GM21737 (cell line): ENCODE data around the gene MUC6.
"Not testable (repeated sequence)": the region's sequence is repeated elsewhere in the genome, so short reads cannot be mapped to it uniquely, and the experiment has no call there.

ENCODE experiments used
- ATAC-seq: cut with Tn5 transposase; IDR thresholded peaks from one replicate; pipeline ENCODE4 v1.9.1; 2021; ENCODE audit warnings: mild to moderate bottlenecking, moderate library complexity; ENCODE audit not compliant: unreplicated experiment

The MUC6 gene

DNA sequence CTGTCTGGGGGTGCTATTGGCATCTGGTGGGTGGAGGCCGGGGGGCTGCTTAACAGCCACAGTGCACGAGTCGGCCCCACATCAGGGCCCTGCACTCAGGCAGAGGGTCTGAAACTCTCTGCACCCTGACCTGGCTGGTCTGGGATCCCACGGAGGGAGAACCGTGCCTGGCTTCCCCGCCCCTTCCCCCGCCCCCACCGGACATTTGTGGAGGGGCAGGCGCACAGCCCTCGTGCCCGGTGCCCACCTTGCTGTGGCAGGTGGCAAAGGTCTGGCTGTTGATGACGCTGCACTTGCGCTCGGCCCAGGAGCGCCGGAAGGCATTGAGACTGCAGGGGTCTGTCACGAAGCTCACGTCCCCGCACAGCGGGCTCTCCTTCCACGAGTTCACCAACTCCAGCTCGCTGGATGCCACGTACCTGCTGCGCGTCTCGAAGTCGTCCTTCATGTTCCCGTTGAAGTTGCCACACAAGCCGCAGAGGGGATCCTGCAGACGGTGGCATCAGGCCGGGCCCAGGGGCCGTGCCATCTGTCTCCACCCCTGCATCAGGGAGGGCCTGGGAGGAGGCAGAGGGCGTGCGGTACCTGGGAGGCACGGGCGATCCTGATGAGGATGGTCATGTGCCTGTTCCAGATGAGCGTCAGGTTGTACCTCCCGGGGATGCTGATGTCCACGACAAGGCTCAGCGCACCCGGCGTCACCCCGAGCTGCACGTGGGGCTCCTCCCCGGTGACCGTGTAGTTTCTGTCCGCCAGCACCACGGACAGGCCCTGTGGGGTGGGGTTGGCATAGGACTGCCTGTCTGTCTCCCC, 11.7 kb downstream of the MUC6 start:
- ATAC-seq: no peak

DNA sequence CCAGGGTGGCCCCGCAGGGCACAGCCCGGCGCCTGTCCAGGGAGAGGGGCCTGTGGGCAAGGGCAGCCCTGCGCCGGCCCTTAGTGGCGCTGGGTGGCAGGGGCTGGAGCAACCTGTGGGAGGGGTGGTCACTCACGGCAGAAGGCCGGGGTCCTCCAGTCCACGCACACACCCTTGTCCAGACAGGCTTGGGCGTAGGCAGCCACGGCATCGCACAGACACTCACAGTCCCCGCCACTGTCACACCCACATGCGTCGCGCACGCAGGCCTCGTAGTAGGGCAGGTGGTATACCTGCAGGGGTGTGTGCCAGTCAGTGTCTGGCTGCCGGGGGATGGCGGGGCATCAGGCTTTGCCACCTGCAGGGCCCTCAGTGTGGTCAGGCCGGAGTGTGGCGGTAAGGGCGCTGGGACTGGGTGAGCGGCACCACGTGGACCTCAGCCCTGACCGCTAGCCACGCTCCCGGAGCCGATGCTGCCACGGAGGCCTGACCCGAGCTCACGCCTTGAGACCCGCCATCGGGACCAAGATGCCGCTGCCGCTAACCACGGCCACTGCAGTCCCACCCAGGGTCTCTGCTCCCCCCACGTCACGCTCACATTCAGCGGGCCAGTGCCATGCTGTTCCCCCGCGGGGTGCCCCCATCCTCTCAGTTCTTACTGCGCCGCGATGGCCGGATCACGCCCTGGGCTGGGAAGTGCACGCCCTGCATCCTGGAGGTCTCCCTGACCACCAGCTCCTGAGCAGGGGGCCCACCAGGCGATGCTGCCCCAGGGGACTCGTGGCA, 12.5 kb downstream of the MUC6 start:
- no peak for ATAC-seq

DNA sequence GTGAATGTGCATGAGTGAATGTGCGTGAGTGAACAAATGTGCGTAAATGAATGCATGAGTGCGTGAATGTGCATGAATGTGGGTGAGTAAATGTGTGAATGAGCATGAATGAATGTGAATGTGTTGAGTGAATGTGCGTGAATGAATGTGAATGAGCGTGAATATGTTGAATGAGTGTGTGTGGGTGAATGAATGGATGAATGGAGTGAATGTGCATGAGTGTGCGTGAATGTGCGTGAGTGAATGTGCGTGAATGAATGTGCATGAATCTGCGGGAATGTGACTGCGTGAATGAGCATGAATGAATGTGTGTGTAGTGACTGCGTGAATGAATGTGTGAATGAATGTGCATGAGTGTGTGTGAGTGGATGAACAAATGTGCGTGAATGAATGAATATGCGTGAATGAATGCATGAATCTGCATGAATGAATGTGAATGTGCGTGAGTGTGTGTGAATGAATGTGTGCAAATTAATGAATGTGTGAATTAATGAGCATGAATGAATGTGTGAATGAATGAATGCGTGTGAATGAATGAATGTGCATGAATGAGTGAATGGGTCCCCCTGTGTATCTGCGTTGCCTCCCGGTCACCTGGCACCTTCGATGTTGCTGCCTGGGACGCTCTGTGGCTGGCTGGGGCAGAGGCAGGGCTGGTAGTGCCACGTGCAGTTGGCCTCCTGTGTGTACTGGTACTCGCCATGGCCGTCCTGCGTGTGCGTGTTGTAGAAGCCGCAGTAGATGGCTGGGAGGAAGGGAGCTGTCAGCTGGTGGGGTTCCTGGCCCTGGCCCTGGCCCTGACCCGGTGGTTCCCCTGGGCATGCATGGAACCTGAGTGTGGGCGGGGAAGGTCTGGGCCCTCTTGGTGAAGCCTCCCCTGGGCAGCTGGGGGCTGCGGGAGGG, 13.4 kb downstream of the MUC6 start:
- ATAC-seq: no peak

DNA sequence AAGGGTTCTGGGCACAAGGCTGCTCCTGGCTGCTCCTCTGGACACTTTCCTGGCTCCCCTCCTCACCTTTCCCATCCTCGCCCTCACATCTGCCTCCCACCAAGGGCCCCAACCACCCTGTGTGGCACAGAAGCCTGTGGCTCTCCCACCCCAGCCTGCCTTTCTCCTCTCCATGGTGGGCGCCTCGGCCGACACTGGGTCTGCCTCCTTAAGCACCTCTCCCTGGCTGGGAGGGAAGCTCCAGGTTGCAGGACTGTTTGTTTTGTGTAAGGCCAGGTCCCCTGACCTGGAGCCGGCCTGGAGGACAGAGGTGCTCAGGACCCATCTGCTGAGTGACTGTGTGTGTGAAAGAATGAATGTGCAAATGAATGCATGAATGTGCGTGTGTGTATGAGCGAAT, 14.1 kb downstream of the MUC6 start:
- ATAC-seq: no peak

DNA sequence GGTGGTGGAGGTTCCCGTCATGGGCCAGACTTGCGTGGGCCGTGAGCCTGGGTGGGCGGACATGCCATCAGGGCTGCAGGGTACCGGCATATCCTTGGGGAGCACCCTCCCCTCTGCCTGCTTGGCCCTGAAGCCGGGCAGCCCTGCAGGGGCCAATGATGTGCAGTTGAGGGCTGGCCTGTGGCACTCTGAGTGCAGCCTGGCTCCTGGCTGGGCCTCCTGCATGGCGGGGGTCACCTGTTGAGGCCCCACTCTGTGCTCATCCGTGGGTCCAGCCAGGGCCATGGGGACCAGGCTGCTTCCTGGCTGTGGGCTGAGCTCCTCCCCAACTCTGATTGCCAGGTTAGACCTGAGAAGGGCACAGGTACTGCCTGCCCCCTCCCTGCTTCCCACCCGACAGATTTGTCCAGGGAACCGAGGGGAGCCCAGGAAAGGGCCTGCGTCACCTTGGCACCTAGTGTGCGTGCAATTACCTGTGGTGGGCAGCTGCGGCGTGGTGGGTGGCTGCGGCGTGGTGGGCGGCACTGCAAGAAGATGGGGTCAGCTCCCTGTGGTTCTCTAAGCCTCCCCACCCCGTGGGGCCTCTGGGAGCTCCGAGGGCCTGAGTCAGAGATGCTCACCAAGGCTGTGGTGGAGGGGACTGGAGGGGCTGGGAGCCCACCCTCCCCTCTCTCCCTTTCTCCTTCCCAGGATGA, 16.2 kb downstream of the MUC6 start:
- no peak for ATAC-seq

DNA sequence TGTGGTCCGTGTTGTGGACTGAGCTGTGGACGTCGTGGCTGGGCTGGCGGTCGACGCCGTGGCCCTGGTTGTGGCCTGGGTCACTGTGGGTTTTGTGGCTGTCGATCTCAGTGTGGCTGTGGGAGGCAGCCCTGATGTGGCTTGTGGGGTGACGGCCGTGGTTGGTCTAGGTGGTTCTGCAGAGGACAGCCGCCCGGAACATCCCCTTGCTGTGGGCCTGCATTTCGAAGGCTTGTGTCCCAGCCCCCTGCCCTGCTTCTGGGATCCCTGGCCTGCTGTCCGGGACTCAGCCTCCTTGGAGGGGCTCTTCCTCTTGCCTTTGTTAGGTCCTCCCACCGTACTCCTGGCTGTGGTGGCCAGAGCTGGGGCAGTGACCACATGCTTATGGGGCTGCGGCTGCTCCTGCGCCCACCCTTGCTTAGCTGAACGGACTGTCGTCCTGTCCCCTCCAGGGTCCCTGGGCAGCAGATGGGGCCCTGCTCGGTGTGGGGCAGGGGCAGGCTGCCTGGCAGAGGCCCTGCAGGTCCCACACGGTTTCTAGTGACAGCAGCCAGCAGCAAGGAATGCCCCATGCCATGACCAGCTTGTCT, 17.1 kb downstream of the MUC6 start:
- no peak for ATAC-seq

DNA sequence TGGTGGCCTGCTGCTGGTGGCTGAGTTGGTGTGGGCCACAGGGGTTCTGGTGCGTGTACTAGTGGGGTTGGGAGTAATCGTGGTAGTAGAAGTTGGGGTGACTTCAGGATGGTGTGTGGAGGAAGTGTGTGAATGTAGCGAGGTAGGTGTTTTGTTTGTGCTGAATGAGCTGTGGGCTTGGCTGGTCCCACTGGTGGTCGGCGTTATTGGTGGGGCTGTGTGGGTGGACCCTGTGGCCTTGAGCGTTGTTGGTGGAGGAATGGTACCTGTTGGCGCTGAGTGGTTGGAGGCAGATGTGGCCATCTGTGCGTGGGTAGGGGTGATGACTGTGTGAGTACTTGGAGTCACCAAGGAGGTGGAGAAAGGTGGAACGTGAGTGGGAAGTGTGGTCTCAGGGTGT, 18.4 kb downstream of the MUC6 start:
- ATAC-seq: no peak

DNA sequence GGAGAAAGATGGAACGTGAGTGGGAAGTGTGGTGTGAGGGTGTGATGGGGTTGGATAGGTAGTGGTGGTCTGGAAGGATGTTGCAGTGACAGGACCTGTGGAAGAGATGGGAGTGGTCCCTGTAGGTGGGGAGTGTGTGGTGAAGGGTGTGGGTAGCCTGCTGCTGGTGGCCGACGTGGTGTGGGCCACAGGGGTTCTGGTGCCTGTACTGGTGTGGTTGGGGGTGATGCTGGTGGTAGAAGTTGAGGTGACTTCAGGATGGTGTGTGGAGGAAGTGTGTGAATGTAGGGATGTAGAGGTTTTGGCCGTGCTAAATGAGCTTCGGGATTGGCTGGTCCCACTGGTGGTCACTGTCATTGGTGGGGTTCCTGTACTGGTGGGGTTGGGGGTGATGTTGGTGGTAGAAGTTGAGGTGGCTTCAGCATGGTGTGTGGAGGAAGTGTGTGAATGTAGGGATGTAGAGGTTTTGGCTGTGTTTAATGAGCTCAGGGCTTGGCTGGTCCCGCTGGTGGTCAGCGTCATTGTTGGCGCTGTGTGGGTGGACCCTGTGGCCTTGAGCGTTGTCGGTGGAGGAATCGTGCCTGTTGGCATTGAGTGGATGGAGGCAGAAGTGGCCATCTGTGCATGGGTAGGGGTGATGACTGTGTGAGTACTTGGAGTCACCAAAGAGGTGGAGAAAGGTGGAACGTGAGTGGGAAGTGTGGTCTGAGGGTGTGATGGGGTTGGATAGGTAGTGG, 19.1 kb downstream of the MUC6 start:
- ATAC-seq: no peak

DNA sequence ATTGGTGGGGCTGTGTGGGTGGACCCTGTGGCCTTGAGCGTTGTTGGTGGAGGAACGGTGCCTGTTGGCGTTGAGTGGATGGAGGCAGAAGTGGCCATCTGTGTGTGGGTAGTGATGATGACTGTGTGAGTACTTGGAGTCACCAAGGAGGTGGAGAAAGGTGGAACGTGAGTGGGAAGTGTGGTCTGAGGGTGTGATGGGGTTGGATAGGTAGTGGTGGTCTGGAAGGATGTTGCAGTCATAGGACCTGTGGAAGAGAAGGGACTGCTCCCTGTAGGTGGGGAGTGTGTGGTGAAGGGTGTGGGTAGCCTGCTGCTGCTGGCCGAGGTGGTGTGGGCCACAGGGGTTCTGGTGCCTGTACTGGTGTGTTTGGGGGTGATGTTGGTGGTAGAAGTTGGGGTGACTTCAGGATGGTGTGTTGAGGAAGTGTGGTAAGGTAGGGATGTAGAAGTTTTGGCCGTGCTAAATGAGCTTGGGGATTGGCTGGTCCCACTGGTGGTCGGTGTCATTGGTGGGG, 19.9 kb downstream of the MUC6 start:
- ATAC-seq: not testable (repeated sequence)

DNA sequence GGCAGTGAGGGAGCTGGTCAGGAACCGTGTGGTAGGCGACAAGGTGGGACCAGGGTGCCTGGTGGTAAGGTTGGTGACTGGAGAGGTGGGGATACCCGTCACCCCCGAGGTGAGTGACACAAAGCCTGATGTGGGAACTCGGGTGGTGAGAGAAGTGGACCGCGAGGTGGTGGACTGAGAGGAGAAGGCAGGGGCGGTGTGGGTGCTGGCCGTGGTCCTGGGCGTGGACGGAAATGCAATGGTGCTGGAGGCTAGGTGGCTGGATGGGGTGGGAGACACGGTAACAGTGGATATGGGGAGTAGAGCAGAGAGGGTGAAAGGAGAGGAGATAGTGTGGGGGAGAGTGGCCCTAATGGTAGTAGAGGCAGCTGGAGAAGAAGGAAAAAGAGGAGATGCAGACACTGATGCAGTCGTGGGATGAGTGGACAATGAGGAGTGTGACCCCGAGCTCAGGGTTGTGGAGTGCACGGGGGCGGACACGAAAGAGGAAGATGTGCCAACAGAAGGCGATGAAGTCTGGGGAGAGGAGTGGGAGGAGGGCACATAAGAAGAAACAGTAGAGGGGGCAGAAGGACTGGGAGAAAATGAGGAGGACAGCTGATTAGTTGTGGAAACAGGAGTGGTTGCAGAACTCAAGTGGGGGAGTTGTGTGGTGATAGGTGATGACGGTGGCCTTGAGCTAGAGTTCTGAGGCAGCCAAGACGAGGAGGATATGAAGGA, 20.5 kb downstream of the MUC6 start:
- no peak for ATAC-seq

DNA sequence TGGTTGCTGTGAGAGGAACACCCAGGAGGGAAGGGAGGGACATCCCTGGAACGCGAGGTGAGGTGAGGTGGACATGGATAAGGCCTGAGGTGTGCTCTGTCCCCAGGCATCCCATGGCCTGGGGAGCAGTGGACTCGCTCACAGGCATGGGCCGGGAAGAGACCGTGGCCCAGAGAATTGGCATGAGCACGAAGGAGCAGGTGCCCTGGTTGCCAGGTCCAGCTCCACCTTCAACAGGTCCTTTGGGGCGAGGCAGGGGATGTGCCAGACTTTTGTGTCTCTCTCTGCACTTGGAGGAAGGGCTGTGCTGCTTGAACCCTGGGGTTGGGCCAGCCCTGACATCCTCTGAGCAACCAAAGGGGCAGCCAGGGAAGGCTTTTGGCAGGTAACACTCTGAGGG, 21.5 kb downstream of the MUC6 start:
- ATAC-seq: no peak

DNA sequence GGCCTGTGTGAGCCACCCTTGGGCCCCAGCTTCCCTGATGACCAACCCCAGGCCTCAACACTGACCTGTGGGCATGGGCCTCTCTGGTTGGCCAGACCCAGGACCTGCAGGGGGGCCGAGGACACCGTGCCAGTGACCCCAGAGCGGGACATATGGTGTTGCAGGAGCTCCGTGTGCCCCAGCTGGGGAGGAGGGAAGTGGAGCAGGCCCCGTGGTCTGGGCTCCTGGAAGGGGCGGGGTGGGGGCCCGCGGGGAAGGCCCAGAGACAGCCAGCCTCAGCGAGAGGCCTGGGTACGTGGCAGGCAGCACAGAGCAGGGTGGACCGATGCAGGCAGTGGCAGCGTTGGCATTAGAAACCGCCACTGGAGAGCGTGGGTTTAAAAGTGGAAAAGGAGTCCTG, 22.2 kb downstream of the MUC6 start:
- ATAC-seq: no peak

DNA sequence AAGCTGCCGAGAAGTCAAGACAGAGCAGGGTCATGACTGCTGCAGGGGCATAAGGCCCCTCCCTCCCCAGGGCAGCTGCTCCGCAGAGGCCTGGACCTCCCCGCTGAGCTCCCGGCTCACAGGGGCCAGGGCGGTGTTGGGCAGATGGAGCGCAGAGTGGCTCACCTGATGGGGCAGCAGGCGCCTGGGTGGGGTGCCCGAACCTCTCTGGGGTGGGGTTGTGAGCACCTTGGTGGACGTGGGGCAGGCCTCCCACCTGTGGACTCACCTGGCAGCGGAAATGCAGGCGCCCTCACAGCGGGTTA, 22.9 kb downstream of the MUC6 start:
- no peak for ATAC-seq

DNA sequence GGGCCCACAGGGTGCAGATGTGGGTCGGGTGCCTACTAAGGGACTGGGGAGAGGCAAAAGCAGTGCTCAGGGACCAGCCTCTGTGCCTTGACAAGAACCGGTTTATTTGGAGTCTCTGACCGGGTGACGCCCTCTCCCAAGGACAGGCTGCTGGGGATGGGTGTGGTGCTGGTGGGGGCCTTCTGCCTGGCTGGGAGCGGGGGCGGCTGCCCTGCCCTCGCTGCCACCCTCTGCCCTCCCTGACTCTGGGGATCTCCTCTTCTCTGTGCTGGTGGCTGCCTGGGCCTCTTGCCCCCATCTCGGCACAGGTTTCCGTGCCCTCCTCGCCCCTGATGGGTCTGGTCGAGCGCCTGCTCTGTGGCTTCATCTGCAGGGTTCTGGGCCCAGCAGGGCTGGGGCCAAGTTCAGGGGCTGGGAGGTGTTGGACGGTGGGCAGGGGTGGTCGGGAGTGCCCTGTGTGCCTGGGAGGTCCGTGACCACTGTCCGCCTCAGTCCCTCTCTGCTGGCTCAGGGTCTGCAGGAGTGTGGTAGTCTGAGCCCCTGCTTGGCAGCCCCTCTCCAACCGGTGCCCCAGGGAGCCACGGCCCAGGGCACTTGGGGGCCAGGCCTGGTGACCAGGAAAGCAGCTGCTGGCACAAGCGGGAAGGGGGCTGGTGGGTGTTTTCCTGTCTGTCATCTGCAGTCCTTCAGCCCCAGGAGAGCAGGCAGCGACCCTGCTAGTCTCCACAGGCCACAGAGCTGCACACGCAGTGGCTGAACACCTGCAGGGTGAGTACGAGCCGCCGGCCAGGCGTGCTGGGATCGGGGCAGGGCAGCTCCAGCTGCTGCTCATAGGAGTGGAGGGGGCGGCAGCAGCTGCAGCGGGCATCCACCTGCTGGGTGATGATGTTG, 23.5 kb downstream of the MUC6 start:
- no peak for ATAC-seq

DNA sequence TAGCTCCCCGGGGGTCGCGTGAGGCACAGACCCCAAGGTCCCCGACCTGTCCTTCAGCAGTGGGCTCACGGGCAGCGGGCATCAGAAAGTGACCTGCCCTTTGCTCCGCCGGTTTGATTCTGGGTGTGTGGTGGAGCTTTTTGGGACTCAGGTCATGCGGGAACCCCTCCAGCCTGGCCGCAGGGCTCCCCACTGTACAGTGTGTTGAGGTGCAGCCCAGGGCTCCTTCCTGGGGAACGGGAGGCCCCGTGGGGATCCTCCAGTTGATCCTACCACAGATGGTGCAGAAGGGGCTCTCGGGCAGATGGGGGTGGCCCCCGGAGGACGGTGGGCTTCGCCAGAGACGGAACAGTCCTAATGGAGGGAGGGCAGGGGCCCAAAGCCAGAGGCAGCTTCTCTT, 24.2 kb downstream of the MUC6 start:
- no peak for ATAC-seq

DNA sequence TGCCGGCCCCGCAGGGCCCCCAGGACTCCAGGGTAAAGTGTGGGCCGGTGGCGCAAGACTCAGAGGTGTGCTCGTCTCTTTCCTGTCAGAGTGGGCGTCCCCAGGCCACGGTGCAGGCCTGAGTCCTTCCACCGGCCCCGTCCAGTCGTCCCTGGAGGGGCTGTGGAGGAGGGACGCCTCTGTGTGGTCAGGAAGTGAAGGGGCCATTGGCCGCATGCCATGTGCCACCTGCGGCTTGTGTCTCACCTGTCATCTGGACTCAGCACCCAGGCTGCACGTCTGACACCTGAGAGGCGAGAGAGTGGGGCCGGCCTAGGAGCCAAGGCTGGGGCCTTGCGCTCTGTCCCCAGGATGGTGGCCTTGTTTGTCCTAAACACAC, 25.2 kb downstream of the MUC6 start:
- no peak for ATAC-seq

DNA sequence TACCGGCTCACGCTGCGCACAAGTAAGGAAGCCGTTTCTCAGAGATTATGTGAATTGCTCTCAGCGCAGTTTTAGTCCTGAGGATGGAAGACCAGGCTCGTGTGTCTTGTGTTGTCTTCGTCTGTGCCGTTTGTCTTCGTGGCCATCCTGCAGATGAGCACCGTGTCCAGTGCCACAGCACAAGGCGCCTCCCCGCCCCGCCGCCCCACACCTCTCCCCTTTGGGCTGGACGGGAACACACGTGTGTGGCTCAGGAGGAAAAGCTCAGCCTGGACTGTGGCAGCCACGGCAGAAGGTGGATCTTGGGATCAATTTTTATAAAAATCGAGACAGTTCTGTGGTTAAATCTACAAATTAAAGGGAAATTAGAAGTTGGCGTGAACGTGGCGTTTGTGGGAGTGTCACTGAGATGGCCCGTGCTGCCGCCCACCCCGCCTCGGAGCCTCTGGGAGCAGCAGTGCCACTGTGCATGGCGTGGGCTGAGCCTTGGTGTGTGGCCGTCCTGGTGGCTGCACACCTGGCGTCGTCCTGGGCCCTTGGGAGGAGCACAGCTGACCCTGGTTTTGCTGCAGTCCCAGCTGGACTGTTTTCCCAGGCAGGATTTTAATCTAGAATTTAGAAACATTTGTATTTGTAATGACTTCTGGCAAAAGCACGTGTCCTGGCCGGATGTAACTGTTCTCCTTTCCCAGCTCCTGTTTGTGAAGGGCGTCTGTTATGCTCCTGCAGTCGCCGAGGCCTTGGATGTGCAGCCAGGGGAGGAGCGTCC, 25.8 kb downstream of the MUC6 start:
- no peak for ATAC-seq
